GM12873 (cell line): ENCODE measurements around the gene CA5A.

Experiments
- TF ChIP-seq, protein P1 (sequence below): IDR thresholded peaks from 2 replicates; pipeline ENCODE4 v1.5.1; 2012; ENCODE audit warnings: low read depth, mild to moderate bottlenecking, moderate library complexity, low read length, control low read depth; ENCODE audit not compliant: insufficient read depth; ENCODE audit errors: missing control alignments

CA5A gene

DNA sequence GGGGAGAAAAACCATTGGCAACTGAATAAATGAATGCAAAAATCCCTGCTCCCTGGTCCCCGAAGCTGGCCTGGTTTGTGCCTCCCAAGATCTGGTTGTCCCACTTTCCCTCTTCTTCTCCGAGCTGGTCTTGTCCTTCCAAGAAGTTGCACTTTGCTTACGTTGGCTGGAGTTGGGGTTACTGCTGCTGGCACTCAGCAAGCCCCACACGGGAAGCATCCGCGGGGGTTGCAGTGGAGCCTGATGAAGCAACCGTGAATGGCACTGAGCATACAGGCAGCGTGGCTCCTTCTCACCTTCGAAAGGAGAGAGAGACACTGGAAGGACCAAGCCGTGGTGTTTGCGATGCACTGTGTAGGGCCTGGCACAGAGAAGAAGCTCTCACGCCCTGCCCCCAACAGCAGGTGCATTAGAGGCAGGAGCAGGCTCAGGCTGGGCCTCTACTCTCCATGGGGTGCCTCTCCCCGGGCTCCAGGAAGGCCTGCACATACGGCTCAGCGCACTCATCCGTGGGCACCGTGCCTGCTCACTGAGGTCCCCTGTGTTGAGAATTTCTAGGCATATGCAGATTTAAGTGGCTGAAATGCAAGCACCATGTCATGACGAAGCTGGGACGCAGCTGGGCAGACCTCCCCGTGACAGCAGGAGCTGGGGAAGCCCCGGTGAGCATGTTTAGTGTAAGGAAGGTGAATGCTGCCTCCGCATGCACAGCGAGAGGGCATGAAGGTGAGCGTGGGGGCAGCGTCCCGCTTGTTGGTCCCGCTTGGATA, 12.1 kb downstream of the CA5A start:
- TF ChIP-seq, protein P1, sequence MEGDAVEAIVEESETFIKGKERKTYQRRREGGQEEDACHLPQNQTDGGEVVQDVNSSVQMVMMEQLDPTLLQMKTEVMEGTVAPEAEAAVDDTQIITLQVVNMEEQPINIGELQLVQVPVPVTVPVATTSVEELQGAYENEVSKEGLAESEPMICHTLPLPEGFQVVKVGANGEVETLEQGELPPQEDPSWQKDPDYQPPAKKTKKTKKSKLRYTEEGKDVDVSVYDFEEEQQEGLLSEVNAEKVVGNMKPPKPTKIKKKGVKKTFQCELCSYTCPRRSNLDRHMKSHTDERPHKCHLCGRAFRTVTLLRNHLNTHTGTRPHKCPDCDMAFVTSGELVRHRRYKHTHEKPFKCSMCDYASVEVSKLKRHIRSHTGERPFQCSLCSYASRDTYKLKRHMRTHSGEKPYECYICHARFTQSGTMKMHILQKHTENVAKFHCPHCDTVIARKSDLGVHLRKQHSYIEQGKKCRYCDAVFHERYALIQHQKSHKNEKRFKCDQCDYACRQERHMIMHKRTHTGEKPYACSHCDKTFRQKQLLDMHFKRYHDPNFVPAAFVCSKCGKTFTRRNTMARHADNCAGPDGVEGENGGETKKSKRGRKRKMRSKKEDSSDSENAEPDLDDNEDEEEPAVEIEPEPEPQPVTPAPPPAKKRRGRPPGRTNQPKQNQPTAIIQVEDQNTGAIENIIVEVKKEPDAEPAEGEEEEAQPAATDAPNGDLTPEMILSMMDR: no peak

DNA sequence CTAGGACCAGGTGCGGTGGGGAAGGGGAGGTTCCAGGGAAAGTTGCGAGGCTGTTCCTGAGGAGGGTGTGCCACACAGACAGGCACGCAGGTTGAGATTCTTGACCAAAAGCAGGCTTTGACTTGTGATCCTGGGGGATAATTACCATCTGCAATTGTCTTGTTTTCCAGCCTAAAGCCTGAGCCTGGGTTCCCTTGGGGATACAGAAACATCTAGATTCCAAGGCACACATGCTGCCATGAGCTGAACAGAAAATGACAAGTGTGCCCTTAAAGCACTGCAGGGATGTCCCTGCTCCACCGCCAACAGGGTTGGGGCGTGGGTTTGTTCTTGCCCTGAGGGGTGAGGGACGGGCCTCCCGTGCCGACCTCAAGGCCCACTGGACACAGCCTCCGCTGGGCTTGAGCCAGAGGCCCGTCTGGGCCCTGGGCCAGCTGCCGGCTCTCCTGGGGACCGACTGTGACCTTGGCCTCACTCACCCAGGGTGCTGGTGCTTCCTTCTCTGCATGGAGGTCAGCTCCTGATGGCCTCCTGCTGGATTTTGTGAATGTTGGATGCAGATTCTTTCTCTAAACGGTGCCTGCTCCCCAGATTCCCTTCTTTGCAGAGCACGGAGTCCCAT, 14.0 kb downstream of the CA5A start:
- TF ChIP-seq, protein P1: no peak

DNA sequence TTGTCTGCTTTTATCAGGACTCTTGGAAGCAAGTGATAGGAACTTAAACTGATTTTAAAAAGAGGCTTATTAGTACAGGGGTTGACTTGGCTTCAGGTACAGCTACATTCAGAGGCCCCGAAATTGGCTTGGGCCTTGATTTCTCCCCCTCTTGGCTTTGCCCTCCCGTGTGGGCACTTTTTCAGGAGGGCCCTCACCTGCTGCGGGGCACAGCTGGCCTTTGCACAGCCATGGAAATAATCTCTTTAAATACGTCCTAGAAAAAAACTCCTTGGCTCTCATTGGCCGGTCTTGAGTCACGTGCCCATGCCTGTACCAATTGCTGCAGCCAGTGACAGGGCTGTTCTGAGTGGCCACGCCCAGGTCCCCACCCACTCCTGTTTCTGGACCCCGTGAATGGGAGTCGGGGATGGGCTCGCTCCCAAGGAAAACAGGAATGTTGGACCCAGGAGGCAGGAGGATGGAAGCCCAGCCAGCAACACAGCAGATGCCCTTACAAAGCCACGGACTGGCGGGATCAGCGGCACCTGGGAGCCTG, 15.0 kb downstream of the CA5A start:
- TF ChIP-seq, protein P1: no peak

DNA sequence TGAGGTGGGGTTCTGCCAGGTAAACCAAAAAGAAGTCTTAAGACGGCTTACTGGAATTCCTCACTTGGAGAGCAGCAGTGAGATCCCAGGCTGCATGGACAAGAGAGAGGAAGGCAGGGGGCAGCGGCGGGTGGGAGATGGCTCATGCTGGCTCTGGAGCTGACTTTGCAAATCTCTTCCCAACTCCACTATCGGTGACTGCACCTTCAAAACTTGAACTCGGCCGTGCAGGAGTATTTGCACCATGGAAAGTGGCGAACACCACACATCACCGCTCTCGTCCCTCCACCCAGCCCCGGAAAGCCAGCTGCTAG, 16.7 kb downstream of the CA5A start:
- TF ChIP-seq, protein P1: no peak

DNA sequence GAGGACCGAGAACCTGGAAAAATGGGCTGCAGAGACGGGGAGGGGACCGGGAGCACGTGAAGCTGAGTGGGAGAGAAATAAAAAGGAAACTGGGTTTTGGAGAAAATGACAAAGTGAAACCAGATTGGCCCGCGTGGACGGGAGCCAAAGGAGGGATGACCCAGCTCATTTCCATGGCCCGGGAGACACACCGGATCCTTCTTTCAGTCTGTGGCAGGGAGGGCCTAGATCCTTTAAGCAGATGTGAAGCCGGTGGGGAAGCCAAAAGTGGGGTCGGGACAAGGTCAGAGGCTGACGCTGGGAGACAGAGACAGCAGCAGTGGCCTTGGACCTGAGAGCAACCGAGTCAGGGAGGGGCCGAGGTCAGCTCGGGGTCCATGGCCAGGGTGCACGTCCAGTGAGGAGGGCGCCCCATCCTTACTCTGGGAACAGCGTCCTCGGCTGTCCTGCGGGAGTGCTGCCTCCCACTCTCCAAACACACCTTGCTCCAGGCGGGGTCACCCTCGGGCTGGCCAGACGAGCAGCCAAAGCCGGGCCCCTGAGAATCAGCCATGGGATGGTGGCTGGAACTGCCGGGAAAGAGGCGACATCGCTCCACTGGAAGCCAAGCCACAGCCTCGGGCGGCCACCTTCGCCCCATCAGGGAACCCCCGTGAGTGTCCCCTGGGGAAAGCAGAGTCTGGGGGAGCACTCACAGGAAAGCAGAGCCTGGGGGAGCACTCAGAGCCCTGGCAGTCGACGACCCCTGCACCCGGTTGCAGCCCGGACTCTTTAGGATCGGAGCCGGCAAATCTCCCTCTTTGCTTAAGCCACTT, 17.3 kb downstream of the CA5A start:
- TF ChIP-seq, protein P1: no peak

DNA sequence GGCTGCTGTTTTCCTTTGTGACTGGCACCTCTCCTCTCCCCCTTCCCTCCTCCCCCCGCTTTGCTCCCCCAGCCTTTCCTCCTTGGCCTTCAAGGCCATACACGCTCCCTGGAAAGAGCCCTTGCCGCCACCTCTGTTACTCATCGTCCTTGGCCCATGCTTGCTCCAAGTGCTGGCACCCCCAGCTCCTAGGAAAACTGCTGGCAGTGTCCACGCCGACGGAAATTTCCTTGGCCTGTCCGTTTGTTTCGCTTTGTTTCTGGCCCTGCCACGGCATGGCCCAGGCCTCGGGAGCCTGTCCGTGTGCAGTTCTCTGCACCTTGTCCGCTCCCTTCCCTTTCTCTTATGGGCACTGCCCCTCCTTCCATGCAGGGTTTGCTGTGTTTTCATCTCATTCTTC, 18.0 kb downstream of the CA5A start:
- TF ChIP-seq, protein P1: no peak

DNA sequence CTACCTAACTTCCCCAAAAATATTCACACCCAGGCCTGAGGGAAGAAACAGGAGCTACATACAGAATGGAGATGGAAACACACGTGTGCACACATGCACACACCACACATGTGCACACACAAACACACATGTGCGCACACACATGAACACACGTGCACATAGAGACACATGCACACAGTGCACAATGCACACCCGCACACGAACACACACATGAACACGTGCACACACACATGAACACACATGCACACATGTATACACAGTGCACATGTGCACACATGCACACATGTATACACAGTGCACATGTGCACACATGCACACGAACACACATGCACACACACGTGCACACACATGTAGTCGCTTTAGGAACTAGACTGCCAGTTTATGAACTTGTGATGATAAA, 18.8 kb downstream of the CA5A start:
- TF ChIP-seq, protein P1: no peak
